Gastroesophageal sphincter (tissue), 4 donors: ENCODE data around the gene SELENOO. TPM values are rescaled to one million over a fixed set of nuclear protein-coding genes. Genes with fewer than 3 reads are reported as not detected.
A peak's percentile ranks its signal among the peaks of the same experiment; 100 is the strongest.

Experiments used
- ATAC-seq: fragments of 150-250 bp; one replicate; pipeline ENCODE4 v1.9.1; 2016; ENCODE audit warnings: mild to moderate bottlenecking, moderate library complexity
- H3K27ac ChIP-seq, 4 donors: fragments of 200-600 bp; sonication (generic) in 3 of 4; 1 replicate in 3 of 4; 2 replicates in 1 of 4; pipeline ENCODE4 v1.5.1; 2016 to 2019
- H3K27me3 ChIP-seq: fragments of 200-600 bp; sonication (generic); one replicate; pipeline ENCODE4 v1.5.1; 2019
- H3K36me3 ChIP-seq, 2 donors: fragments of 200-600 bp; sonication (generic); one replicate each; pipeline ENCODE4 v1.5.1; 2019; ENCODE audit warnings: control low read depth in 1 of 2
- H3K4me1 ChIP-seq, 3 donors: fragments of 200-600 bp; sonication (generic); 1 replicate in 2 of 3; 2 replicates in 1 of 3; pipeline ENCODE4 v1.5.1; 2016 to 2019; ENCODE audit warnings: control low read depth in 2 of 3
- H3K4me3 ChIP-seq, 2 donors: fragments of 200-600 bp; sonication (generic); one replicate each; pipeline ENCODE4 v1.5.1; 2019; ENCODE audit warnings: mild to moderate bottlenecking in 1 of 2, moderate library complexity in 1 of 2
- H3K9me3 ChIP-seq, 3 donors: fragments of 200-600 bp; sonication (generic); one replicate each; pipeline ENCODE4 v1.5.1; 2017 to 2019; ENCODE audit warnings: control low read depth in 2 of 3
- EP300 ChIP-seq: sonication (generic); formaldehyde crosslinking; IDR thresholded peaks from one replicate; pipeline ENCODE4 v1.6.1; 2017; ENCODE audit warnings: antibody characterized with exemption, mild to moderate bottlenecking
- POLR2A ChIP-seq, 2 donors: fragments of 450-650 bp; IDR thresholded peaks; one replicate each; pipeline ENCODE4 v1.6.1; 2017; ENCODE audit warnings: antibody characterized with exemption in 2 of 2, mild to moderate bottlenecking in 2 of 2, moderate library complexity in 1 of 2
- POLR2AphosphoS5 ChIP-seq: sonication (generic); formaldehyde crosslinking; IDR thresholded peaks from one replicate; pipeline ENCODE4 v1.6.1; 2017; ENCODE audit warnings: antibody characterized with exemption
- WGBS, 2 donors: methylation state at CpG; one replicate each; pipeline ENCODE4 v1.1.5; 2018; ENCODE audit warnings: low coverage in 1 of 2; 5-methylcytosine and 5-hydroxymethylcytosine counted together
- total RNA-seq, 4 donors: library from RNA; depleted of rRNA; stranded (reverse); fragments of >200 nt; gene quantifications; one replicate each; pipeline ENCODE4 v1.1.0, GENCODE V29; 2016
- TF ChIP-seq, protein P1 (sequence below), 4 experiments: fragments of 200-600 bp in 2 of 4; fragments of 450-650 bp in 2 of 4; sonication (generic) in 1 of 4; IDR thresholded peaks; one replicate each; pipeline ENCODE4 v1.5.1; 2017 to 2019; ENCODE audit warnings: antibody characterized with exemption in 4 of 4, mild to moderate bottlenecking in 2 of 4, moderate library complexity in 2 of 4

SELENOO gene
- total RNA-seq, 4 donors from 2014 or later: 19.9 to 42.6 (median 27.3) TPM

DNA sequence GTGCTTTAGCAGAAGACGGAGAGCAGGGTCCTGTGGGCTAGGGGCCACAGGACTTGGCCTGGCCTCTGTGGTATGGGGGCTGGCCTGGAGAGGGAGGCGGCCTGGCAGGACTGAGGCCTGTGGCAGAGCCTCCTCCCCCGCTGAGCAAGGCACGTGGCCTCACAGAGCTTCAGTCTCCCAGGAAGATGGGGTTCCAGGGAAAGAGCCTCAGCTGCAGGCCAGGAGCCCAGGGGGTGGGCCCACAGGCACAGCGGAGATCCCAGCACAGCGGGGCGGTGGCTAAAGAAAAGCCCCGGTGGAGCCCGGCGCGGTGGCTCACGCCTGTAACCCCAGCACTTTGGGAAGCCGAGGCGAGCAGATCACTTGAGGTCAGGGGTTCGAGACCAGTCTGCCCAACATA, 58.5 kb downstream of the SELENOO start:
- H3K36me3 ChIP-seq: peaks cover 0 to 12% of the 10 kb centered on the region in 2 donors
- TF ChIP-seq, protein P1, sequence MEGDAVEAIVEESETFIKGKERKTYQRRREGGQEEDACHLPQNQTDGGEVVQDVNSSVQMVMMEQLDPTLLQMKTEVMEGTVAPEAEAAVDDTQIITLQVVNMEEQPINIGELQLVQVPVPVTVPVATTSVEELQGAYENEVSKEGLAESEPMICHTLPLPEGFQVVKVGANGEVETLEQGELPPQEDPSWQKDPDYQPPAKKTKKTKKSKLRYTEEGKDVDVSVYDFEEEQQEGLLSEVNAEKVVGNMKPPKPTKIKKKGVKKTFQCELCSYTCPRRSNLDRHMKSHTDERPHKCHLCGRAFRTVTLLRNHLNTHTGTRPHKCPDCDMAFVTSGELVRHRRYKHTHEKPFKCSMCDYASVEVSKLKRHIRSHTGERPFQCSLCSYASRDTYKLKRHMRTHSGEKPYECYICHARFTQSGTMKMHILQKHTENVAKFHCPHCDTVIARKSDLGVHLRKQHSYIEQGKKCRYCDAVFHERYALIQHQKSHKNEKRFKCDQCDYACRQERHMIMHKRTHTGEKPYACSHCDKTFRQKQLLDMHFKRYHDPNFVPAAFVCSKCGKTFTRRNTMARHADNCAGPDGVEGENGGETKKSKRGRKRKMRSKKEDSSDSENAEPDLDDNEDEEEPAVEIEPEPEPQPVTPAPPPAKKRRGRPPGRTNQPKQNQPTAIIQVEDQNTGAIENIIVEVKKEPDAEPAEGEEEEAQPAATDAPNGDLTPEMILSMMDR (IDR thresholded peaks at IDR 0.05): no peak
- TF ChIP-seq POLR2AphosphoS5 (no peak), EP300 (no peak)
- peaks cover 57% of the 10 kb centered on the region for H3K27me3 ChIP-seq
- H3K9me3 ChIP-seq: no peaks in the 10 kb centered on the region
- no peak for ATAC-seq
- H3K27ac ChIP-seq: no peak overlapping the region
- peaks cover 0 to 45% (median 6%) of the 10 kb centered on the region in 3 donors for H3K4me1 ChIP-seq
- no peak overlapping the region for H3K4me3 ChIP-seq
- WGBS, 2 donors: 50 to 100% methylated on average over 1 to 2 of the region's 15 CpGs

DNA sequence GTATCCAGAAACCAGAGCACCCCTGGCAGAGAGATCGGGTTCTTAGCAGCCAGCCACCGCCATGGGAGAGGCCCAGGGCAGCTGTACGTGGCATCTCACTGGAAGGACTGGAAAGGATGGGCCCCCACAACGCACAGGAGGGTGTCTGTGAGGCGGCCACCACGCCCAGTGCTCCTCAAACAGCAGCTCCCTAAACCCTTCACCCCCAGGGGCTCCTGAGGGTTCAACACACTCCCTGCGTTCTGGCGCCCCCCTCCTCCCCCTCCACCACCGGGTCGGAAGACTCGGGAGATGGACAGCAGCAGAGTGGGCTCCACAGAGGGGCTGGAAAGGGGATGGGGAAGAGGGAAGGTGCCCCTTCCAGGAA, 59.6 kb downstream of the SELENOO start:
- Histone ChIP-seq H3K36me3 (peaks cover 0 to 5% of the 10 kb centered on the region in 2 donors), H3K27ac (peak overlapping the region in 3 of 4 donors; percentile 70 to 78 (median 75)), H3K27me3 (peaks cover 57% of the 10 kb centered on the region), H3K9me3 (no peaks in the 10 kb centered on the region), H3K4me3 (peak overlapping the region; percentile 15 to 60), H3K4me1 (peaks cover 0 to 45% (median 6%) of the 10 kb centered on the region in 3 donors)
- ATAC-seq: no peak
- TF ChIP-seq, protein P1 (IDR thresholded peaks at IDR 0.05): no peak
- no peak for TF ChIP-seq EP300
- TF ChIP-seq POLR2A (IDR thresholded peaks at IDR 0.05): no peak
- no peak for TF ChIP-seq POLR2AphosphoS5
- 50% methylated on average over 1 of the region's 11 CpGs; no CpG with 5 or more reads in 1 of the 2 donors for WGBS, 2 donors

DNA sequence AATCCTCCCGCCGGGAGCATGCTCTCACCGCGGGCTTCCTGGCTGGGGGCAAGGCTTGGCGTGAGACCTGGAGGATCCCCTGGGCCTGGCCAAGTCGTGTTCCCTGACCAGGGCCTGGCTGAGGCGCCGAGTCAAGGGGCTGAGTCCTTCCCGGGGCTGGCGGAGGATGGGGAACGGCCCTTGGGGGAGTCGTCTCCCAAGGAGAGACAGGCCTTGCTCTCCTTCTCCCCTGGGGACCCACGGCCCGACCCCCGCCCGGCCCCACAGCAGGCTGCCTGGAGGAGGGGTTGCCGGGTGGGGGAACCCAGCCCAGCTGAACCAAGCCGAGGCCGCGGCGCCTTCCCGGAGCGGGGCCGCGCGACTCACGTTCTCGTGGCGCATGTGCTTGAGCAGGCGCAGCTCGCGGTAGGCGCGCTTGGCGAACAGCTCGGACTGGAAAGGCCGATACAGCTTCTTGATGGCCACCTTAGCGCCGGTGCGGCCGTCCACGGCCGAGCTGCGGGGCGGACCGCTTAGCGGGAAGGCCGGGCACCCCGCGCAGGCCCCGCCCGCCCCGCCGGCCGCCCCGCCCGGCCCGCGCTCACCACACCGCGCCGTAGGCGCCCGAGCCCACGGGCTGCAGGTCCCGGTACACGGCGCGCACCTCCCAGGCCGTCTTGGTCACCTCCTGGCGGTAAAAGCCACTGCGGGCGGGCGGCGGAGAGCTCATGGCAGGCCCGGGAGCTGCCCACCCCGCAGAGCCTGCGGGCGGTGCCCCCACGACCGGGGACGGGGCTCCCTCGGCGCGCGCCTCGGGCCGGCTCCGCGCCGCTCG, 60.2 kb downstream of the SELENOO start:
- H3K4me3 ChIP-seq: peak overlapping the region; percentile 15 to 60
- peaks cover 0 to 45% (median 6%) of the 10 kb centered on the region in 3 donors for H3K4me1 ChIP-seq
- no CpG with 5 or more reads among the region's 92 CpGs for WGBS, 2 donors
- H3K9me3 ChIP-seq: no peaks in the 10 kb centered on the region
- peaks cover 0 to 5% of the 10 kb centered on the region in 2 donors for H3K36me3 ChIP-seq
- peak overlapping the region in 3 of 4 donors; percentile 70 to 78 (median 75) for H3K27ac ChIP-seq
- peak; percentile 54 for ATAC-seq
- TF ChIP-seq POLR2A (IDR thresholded peaks at IDR 0.05) (peak in 1 of 2 donors; percentile 23), POLR2AphosphoS5 (no peak), EP300 (no peak)
- TF ChIP-seq, protein P1 (IDR thresholded peaks at IDR 0.05): no peak
- peaks cover 57% of the 10 kb centered on the region for H3K27me3 ChIP-seq

DNA sequence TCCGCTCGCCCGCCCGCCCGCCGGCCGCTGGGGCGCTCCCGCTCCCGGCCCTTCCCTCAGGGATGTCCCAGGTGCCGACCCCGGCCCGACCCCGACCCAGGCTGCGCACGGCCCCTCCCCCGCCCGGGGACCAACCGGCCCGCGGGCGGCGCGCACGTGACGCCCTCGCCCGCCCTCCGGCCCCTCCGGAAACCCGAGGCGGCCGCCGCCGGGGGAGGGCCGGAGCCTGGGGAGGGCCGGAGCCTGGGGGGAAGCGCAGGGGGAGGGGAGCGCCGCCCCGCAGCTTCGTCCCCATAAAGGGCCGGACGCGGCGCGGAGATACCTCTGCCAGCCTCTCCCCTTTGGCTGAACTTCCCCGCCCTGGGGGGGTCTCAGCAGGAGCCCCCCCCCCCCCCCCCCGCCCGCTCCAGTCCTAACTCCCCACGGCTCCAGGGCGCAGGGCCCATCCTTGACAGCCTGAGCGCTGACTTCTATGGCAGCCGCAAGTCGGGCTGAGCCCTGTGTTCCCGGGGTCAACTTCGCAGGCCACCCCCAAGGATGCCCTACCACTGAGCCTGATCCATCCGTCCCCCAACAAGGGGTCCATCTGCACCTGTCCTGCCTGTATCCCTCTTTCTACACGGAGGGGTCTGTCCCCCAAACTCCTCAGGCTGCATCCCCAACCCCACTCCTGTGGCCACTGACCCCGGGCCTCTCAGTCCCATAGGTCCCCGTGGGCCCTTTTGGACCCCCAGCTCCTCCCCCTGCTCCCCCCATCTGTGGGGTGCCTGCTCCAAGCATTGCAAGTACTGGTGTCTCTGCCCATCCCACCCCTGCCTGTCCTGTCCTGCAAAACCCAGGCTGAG, 61.0 kb downstream of the SELENOO start, which contains the start of gene MAPK12:
Gene MAPK12, minus strand, starts transcription at position 69 of the 845 bp plus-strand sequence. CDS start 174 bp downstream, outside the sequence.
- H3K27me3 ChIP-seq: peaks cover 57% of the 10 kb centered on the region
- 0 to 25% methylated on average over 1 to 9 of the region's 61 CpGs for WGBS, 2 donors
- H3K27ac ChIP-seq: peak within 1 kb of the TSS in 3 of 4 donors; percentile 70 to 78 (median 75)
- ATAC-seq: peak; percentile 52
- TF ChIP-seq, protein P1 (IDR thresholded peaks at IDR 0.05): no peak
- no peak for TF ChIP-seq EP300
- no peak for TF ChIP-seq POLR2AphosphoS5
- TF ChIP-seq POLR2A (IDR thresholded peaks at IDR 0.05): no peak
- peak within 1 kb of the TSS; percentile 15 to 60 for H3K4me3 ChIP-seq
- peaks cover 0 to 49% (median 6%) of the 10 kb centered on the region in 3 donors for H3K4me1 ChIP-seq
- no peaks in the 10 kb centered on the region for H3K9me3 ChIP-seq
- H3K36me3 ChIP-seq: peaks cover 0 to 5% of the 10 kb centered on the region in 2 donors
